HTERT RPE-1 (cell line): ENCODE results near the gene ZFHX3.

Experiments
- in situ Hi-C: fragments of 300-500 bp; cut with MboI; formaldehyde crosslinking; loops from 4 replicates; pipeline ENCODE4 v1.14.3; 2020; ENCODE audit warnings: low sequenced_read_pairs

Gene ZFHX3

DNA sequence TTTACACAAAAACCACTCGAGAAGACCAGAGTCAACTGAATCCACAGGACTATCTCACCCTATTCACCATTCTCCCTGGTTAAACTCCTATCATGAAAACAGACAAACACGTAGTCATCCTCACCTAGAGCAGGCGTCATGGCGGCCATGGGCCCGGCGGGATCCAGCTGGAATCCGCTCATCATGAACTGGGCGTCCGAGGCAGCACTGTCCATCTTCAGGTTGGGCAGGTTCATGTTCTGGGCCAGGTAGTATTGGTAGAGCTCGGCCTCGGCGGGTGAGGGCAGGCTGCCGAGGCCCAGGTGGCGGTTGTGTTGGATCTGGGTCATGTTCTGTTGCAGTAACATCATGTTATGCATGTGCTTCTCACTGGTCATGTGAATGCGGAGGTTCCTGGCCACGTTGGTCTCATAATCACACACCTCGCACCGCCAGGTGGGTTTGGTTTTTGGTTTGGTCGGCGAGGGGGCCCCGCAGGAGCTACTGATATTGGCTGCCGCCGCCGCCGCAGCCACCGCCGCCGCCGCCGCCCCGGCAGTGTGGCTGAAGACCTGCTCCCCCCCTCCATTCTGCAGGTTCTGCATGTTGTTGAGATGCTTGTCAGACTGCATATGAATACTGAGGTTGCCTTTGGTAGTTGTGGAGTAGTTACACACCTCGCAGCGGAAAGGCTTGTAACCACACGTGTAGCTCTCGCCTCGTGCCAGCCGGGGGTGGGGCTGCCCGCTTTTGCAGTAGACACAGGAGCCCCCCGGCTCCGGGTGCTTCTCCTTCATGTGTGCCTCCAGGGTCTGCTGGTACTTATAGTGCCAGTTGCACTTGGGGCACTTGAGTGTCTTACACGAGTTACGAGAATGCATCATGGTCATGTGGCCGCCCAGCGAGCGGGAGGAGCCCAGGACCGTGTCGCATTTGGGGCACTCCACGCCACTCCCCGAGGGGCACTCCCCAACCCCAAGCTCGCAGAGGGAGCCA is 90.3 kb downstream of the ZFHX3 start:
- in situ Hi-C loops, result no loop called here

DNA sequence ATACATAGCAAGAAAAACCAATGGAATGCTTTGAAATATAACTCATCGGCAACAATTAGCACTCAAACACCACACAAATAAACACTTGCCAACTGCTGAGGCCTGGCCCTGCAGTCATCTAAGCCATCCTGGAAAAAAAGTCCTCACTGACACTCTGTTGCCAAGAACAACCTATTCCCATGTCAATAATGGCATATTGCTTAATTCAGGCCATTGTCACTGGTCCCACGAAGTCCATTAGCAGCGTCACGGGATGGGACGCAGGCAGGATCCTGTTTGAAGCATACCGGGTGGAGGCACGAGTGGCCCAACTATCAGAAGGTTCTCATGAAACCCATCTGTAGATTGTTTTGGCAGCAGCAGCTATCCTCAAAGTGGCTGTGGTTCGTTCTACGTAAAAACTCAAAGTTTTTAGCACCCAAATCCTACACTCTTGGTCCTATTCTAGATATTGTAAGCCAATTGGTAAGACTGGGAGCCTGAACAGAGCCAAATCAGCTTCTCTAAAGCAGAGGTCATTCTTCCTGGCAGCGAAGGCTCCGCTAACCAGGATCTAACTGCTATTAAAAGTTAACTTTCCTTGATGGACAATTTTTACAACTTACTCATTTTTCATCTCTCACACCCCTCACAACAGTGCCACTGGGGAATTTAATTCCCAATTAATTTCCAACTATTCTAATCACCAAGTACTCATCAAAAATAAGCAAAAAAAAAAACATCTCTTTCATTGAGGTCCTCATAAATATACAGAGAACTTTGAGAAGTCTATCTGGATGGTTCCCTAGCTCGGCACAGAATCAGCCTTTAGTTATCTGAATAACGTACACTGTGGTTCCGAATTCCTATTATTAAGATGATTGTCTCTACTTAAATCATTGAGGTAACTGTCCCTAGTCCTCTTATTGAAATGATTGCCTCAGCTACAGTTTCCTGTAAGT is 91.5 kb downstream of the ZFHX3 start:
- in situ Hi-C loops, result no loop called here

DNA sequence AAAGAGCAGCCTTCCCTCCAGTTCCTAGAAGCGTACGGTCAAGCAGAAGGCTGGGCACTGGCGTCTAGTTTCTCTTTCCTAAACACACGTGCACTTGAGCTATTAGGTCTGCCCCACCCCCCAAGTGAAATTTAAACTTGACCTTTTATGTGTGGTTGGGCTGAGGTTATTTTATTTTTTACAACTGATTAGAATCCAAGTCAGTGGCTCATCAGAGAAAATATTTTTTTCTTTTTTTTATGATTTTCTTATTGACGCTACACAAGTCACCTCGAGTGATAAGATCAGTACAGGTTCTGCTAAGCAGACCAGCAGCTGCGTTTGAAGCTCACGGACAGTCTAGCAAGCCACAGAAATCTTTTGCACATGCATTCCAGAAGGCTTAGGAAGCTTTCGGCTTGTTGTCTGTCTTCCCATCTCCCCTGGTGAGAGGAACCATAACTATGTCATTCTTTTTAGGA is 95.1 kb downstream of the ZFHX3 start:
- in situ Hi-C loops, result no loop called here

DNA sequence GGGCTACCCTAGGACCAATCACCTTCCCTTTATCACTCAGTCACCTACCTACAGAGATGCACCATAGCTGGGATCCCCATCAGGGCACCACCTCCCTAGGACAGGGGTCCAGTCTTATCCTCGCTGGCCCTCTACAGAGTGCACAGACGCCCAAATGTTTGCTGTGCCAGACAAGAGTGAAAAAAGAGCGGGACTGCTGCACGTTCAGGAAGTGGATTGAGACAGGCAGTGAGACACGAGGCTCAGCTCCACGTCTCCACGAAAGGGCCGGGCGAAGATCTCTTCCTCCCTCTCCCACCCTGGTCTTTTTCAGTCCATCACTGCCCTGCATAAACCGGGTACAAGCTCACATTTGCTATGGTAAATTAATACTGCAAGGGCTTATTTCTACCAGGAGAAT is 95.5 kb downstream of the ZFHX3 start:
- in situ Hi-C loops, result no loop called here

DNA sequence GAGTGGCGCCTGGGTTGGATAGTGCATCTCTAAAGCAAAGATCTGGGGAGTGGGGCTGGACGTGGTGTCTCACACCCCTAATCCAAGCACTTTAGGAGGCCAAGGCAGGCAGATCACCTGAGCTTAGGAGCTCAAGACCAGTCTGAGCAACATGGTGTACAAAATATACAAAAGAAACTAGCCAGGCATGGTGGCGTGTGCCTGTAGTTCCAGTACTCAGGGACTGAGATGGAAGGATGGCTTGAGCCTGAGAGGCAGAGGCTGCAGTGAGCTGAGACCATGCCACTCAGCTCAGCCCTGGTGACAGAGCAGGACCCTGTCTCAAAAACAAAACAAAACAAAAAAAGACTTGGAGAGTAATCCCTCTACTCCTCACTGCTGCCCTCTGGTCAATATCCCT is 96.0 kb downstream of the ZFHX3 start:
- in situ Hi-C loops, result no loop called here

DNA sequence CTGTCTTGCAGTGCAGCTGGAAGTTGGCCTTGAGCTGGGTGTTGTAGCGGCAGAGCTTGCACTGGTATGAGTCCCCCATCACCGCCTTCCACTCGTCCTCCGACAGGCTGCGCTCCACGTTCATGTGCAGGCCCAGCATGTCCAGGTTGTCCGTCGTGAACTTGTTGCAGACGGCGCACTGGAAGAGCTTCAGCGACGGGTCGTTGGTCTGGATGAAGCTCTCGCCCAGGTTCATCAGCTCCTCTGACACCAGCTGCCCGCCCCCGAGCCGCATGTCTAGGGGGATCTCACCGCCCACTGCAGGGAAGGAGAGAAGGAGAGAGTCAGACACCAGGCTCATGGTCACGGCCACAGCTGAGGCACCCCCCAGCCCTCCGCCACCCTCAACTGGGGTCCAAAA is 97.3 kb downstream of the ZFHX3 start:
- in situ Hi-C loops, result no loop called here

DNA sequence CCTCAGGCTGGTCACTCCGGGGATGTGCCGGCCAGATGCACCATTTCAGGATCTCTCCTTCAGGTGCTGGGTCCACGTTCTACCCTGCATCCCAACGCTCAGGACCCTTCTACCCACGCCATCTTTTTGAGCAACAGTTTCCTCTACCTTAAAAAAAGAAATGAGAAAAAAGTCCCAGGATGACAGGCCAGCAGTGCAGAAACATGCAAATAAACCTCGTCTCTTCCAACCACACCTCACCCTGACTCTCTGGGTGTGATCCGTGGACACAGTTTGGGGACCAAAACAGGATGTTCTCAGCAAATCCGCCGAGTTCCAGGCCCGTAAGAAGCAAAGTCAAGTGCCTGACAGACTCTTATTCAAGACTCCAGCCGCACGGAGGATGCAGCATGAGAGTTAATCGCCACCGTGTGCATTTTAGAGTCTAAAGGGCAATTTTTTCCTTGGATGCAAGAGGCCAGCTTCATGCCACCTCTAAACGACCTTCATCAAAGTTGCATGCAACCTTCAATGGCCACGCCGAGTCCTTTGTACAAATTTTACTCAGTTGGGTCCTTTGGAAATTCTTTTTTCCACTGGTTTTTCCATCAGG is 99.6 kb downstream of the ZFHX3 start:
- in situ Hi-C loops, result no loop called here

DNA sequence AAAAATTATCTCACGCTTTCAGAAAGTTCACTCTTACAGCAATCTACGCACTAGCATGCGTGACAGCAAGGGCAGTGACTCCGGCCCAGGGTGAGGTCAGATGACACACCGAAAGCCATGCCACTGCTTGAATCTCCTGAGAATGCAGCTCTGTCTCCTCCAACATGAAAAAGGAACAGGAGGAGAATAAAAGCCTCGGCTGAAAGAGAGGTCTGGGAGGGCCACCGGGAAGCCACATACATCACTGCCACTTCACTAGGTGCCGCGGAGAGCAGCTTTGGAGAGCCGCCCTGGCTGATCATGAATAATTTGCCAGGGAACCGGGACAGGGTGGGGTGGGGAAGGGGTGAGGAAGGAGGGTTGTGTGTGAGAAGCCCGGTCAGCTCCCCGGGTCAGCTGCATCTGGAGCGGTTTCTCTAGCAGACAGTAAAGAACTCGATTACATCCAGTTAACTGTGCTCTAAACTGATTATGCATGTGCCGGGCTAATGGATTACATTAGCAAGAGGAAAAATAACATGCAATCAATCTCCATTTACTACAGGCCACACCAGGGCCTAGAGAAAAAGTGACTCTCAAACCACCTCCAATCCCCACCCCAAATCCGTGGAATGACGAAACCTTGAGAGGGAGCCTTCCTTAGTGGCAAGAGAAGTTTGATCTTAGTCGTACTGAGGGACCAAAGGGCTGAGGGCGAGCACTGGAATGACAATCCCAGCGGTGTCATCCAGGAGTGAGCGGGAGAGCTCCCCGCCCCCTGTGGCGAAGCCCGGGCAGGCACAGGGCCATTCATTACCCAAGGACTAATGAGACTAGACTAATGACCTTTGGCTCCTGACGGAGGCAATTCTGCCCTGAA is 100.3 kb downstream of the ZFHX3 start:
- in situ Hi-C loops, result no loop called here

DNA sequence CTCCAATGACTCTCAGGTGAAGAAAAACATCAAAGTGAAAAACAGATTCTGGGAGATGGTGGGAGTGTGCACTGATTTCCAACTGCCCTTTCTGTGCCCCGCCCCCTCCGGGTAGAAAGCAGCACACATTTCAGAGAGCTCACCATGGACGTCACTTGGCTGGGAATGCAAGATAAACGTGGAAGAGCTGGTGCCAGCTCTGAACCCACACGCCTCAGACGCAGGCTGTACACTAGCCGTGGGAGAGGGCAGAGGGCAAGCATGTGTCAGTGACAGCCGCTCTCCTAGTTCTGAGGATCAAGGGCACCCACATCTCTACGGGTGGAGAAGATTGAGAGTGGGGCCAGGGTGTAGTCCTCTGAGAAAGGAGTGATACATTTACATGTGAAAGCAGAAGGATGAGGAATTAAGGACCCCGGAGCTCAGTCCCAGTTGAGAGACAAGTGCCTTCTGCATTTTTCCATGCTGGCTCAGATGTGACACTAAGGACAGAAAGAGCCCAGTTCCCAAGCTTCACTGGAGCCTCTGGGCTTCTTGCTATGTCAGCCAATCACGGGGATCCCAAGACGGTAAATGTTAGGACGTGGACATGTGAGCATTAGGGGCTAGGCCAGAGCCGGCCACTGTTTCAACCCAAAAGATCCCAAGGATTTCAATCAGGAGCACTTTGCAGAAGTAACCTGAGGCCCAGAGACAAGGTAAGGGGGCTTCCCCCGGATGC is 101.3 kb downstream of the ZFHX3 start:
- in situ Hi-C loops, result no loop called here

DNA sequence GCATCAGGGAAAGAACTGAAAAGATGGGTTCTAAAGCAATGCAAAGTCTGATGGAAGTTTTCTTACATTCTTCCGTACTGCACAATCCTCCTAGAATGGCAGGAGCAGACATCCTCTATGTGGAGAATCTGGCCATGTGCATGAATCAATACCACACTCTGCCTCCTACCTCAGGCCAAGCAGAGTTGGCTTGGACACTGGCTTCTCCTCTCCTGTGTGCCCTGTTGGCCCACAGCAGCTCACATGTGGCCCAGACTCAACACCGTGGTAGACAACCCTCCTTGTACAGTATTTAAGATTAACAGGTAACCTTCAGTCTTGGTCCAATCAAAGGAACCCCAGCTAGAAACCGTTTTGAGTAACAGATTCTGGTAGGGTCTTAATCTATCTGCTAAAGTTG is 101.9 kb downstream of the ZFHX3 start:
- in situ Hi-C loops, result no loop called here

DNA sequence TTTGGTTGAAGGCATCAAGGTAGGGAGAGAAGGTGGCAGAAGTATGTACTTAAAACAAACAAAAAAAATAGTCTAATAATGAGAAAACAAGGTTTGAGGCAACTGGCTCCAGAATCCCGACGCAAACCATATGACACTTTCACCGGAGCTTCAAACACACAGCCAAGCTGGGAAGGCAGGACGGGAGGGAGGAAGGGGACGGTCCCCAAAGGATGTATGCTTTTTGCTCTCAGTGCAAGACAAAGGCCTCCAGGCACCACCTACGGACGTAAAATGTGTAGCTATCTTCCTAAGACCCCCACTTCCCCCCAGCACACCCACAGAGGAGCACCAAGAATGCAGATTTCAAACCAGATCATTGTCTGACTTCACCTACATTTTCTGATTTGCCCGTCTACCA is 102.3 kb downstream of the ZFHX3 start:
- in situ Hi-C loops, result no loop called here

DNA sequence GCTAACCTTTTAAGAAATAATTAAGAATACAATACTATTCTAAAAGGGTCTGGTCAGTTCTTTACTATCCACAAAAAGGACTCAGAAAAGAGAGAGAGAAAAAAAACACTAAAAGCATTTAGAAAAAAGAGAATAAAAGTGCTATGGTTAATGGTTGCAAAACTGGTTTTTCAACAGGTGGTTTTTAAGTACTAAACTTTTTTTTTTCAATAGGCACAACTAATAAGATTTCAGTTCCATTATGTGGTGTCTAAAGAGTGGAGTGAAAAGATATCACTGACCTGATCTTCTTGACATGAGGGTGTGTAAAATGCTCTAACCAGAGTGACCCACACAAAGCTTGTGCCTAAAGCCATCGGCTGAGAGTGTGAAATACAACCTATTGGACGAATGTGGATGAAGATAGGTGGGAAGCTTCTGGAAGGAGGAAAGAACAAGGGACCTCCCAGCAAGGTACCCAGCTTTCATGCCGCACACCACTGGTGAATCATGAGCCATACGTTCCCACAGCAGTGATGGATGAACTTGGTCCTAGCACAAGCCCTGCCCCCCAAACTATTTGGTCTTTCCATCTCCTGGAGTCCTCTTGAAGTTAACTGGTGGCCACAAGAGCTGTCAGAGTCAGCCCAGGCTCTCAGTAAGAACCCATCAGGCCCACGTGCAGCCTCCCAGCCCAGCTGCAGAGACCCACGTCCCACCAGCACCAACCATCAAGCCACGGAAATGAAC is 103.0 kb downstream of the ZFHX3 start:
- in situ Hi-C loops, result no loop called here

DNA sequence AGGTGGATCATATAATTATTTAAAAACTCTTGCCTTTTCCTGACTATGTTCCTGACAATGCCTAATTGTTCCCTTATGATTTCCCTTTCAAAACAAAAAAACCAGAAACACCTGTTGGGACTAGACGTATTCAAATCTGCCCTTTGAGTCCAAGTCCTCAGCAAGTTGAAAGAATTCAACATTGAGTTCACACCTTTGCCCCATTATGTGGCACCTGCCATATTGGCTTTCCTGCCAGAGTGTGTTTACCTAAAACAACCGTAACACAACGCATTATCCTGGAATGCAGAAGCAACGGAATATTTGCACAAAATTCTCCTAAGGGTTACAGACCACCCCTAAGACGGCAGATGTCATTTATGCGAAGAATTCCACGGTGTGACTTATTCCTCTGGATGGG is 105.9 kb downstream of the ZFHX3 start:
- in situ Hi-C loops, result no loop called here

DNA sequence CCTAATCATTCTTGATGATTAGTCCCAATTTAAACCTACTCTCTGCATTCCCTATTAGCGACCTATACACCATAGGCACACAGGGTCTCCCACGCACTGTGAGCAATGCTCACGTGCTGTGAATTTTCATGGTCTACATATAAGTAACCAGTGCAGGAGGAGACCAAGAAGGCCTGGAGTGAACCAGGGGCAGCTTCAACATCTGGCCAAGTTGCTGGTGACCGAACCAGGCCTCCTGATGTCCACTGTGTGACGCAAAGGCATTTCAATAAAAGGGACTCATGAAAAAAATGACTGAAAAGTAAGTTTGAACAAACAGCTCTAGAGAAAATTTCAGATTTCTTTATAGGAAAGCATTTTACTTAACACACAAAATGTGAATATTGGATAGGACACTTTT is 107.0 kb downstream of the ZFHX3 start:
- in situ Hi-C loops, result no loop called here

DNA sequence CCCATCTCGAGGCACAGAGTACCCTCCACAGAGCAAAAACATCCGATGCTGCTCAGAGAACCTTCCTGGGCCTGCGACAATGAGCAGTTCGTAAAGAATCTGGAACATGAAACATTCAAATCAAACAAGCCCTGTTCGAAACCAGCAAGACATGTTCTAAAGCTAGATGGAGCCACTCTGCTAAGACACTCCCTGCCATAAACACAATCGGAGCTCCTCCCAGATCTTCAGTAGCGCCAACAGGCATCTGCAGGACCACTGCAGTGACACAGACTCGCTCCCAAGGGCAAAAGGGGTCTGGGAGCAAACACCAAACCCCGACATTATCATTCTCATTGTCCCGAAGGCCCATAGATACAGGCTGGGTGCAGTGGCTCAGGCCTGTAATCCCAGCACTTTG is 108.7 kb downstream of the ZFHX3 start:
- in situ Hi-C loops, result no loop called here

DNA sequence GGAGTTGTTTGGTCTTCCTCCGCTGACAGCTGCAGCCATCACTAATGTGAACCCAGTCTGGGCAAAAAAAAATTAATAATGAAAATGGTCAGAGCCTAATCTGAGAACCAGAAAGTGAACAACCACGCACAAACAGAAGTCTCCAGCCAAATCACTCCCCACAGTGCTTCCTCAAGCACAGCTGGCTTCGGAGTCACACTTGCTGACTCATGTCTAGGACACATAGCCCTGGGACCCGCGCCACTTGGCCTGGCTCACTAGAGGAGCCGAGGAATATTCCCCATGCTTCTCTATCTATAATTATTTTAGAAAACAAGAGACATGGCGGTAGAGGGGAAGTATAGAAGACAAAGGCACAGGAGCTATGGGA is 109.1 kb downstream of the ZFHX3 start:
- in situ Hi-C loops, result no loop called here

DNA sequence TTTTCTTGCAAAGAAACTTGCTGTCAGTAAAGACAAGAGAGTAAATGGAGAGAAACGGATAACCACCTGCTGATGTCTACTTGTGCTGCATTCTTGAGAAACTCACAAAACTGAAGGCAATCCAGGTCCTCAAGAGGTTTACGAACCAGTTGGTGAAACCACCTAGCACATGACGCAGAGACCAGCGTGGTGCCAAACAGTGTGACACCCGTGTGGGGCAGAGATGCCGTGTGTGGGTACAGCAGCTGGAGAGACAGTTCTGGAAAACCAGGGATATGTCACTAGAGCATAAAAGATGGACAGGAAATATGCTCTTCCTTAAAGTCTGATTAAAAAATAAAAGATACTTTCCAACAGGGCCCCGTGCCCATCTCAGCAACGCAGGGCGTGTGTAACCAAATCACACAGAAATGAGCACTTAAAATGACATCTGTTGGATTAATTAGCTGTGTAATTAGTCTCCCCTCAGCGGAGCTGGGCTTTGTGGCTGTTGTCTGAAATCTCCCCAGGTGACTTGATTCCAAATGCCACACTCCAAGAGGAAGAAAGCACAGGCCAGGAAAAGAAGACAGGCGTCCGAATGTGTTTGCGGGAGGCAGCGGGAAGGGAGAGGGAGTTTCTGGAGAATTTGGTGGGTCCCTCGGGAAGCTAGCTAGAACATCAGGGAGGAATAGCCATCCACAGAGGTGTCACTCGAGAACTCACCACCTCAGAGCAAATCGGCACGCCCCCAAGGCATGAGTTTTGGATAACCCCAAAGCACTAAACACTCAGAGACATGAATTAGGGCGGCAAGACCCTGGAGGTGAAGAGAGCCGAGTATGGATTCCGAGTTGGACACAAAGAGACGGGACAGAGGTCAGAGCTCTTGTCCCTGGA is 109.8 kb downstream of the ZFHX3 start:
- in situ Hi-C loops, result no loop called here

DNA sequence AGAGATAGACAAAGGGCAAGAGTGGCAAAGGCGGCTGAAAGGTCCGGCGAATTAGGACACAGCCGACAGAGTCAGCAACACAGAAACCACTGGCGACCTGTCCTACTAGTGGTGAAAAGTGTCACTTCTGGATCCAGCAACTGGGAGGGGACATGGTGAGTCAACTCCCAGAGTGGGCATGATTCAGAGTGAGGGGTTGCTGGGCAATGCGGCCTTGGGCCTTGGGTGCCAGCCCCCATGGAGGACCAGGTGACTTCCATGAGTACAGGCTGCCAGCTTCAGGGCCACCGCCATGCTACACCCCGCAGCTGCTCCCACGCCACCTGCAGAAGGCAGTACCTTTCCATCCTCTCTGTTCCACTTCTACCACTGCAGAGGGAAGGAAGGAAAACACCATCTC is 110.6 kb downstream of the ZFHX3 start:
- in situ Hi-C loops, result no loop called here
